ENCODE measurements around the gene KDM8. TPM values are rescaled to one million over a fixed set of nuclear protein-coding genes. Genes with fewer than 3 reads are reported as not detected.

KDM8 gene
- total and polyA plus RNA-seq, 2 donors (not counting 3 experiments of a cell fraction or from before 2014, with no cell fraction given) = 5.1 to 8.4 TPM

DNA sequence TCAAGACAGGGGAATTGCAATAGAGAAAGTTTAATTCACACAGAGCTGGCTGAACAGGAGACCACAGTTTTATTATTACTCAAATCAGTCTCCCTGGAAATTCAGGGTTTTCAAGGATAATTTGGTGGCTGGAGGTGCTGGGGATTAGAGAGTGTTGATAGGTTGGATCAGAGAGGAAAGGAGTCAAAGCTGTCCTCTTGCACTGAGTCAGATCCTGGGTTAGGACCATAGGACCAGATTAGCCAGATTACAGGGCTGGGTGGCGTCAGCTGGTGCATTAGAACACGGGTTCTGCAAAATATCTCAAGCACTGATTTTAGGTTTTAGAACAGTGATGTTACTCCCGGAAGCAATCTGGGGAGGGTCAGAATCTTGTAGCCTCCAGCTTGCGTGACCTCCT is 67.0 kb downstream of the KDM8 start:
- H3K27ac ChIP-seq (ENCODE audit: insufficient read depth, low read depth, low read length) = no peak overlapping the region
- H3K9ac ChIP-seq (replicated peaks; ENCODE audit: extremely low read depth, insufficient read depth, low read length) = no peak overlapping the region
- H3K36me3 ChIP-seq (ENCODE audit: control insufficient read depth in 2 of 2, extremely low read depth in 1 of 2, insufficient read depth in 2 of 2, low read length in 2 of 2) = no peaks in the 10 kb centered on the region
- CTCF ChIA-PET = interaction anchor here (1.0 kb wide), 1 partner anchor 12 kb away, joined by 3 read pairs; no protein-coding TSS in a partner anchor
- H3K4me3 ChIP-seq (replicated peaks in 1 of 3; ENCODE audit: insufficient read depth in 1 of 3, low read depth in 1 of 3, low read length in 3 of 3) = no peak overlapping the region
- H4K20me1 ChIP-seq (replicated peaks; ENCODE audit: control insufficient read depth, extremely low read depth, insufficient read depth, low read length) = no peaks in the 10 kb centered on the region
- no peaks in the 10 kb centered on the region for H3K9me3 ChIP-seq (replicated peaks; ENCODE audit: control insufficient read depth, insufficient read depth, low read length)
- no peak overlapping the region for H3K4me2 ChIP-seq (ENCODE audit: insufficient read depth, low read length)
- no peak overlapping the region for H2AFZ ChIP-seq (ENCODE audit: low read depth, low read length)
- no TSS peak for BruUV-seq (replicated peaks)
- H3K4me1 ChIP-seq (ENCODE audit: control insufficient read depth, extremely low read depth, insufficient read depth, low read length) = peaks cover 4% of the 10 kb centered on the region
- dilution Hi-C loops (cut with MboI; ENCODE audit: extremely low pct_ligation_motif_present, low sequenced_read_pairs) = no loop called here
- no peak for TF ChIP-seq POLR2A (IDR thresholded peaks at IDR 0.05; ENCODE audit: low read depth, low read length)
- no peak for TF ChIP-seq EZH2 (IDR thresholded peaks at IDR 0.05; ENCODE audit: borderline replicate concordance, low read depth, low read length, severe bottlenecking)
- no peak for TF ChIP-seq JUN (IDR thresholded peaks at IDR 0.05; ENCODE audit: borderline replicate concordance, insufficient read depth, insufficient read length, low read depth)
- TF ChIP-seq FOS (IDR thresholded peaks at IDR 0.05; ENCODE audit: borderline replicate concordance, insufficient read depth, low read length) = no peak
- TF ChIP-seq CTCF (IDR thresholded peaks at IDR 0.05; ENCODE audit: extremely low read depth in 1 of 2, insufficient read depth in 1 of 2, low read depth in 1 of 2, low read length in 2 of 2) = no peak
- no peak for TF ChIP-seq GATA2 (IDR thresholded peaks at IDR 0.05; ENCODE audit: insufficient read depth, insufficient read length, low read depth, low read length)
- TF ChIP-seq, protein P1, sequence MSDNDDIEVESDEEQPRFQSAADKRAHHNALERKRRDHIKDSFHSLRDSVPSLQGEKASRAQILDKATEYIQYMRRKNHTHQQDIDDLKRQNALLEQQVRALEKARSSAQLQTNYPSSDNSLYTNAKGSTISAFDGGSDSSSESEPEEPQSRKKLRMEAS (IDR thresholded peaks at IDR 0.05; ENCODE audit: insufficient read depth, insufficient read length) = no peak
- TF ChIP-seq POLR2AphosphoS5 (IDR thresholded peaks at IDR 0.05; ENCODE audit: insufficient read depth, low read depth, low read length) = no peak
- no peaks in the 10 kb centered on the region for H3K79me2 ChIP-seq (ENCODE audit: control insufficient read depth, insufficient read depth, low read length)
- POLR2A ChIA-PET = no interaction called here
- no peaks in the 10 kb centered on the region for H3K27me3 ChIP-seq (ENCODE audit: control insufficient read depth in 2 of 2, insufficient read depth in 2 of 2, low read length in 2 of 2)
- no peaks in the 10 kb centered on the region for H3K9me1 ChIP-seq (replicated peaks; ENCODE audit: control insufficient read depth, extremely low read depth, insufficient read depth, low read length)
- FAIRE-seq (no peak), DNase-seq (ENCODE audit: low read depth, low spot score) (no peak)
- intact Hi-C loops (cut with micrococcal nuclease) = no loop called here

Other genes with a start within 250 kb of the KDM8 start
- gene C16orf82, start 136.6 kb upstream of the KDM8 start, total RNA-seq = not detected in 2 replicates
- gene C16orf82, start 136.6 kb upstream of the KDM8 start, polyA plus RNA-seq = not detected in 2 replicates
- 42.0 and 46.4 TPM in 2 replicates for gene NSMCE1, start 65.2 kb downstream of the KDM8 start, total RNA-seq
- 21.9 and 23.8 TPM in 2 replicates for gene NSMCE1, start 65.2 kb downstream of the KDM8 start, polyA plus RNA-seq
- 139 and 150 TPM in 2 replicates for gene IL4R, start 110.4 kb downstream of the KDM8 start, total RNA-seq
- gene IL4R, start 110.4 kb downstream of the KDM8 start, polyA plus RNA-seq = 138 and 146 TPM in 2 replicates
- gene IL21R, start 198.6 kb downstream of the KDM8 start, total RNA-seq = not detected in 2 replicates
- 0.03 TPM in 2 replicates for gene IL21R, start 198.6 kb downstream of the KDM8 start, polyA plus RNA-seq